Activated naive CD8-positive, alpha-beta T cell treated with anti-CD3 and anti-CD28 coated beads, Interleukin-2, amount 50 U/mL, for 16 hours (primary cell): ENCODE data around the gene TACR1.

Experiments used
- DNase-seq: peaks from one replicate; pipeline ENCODE4 v3.0.0-alpha.2; 2020; ENCODE audit warnings: low read depth, low spot score

Gene TACR1

DNA sequence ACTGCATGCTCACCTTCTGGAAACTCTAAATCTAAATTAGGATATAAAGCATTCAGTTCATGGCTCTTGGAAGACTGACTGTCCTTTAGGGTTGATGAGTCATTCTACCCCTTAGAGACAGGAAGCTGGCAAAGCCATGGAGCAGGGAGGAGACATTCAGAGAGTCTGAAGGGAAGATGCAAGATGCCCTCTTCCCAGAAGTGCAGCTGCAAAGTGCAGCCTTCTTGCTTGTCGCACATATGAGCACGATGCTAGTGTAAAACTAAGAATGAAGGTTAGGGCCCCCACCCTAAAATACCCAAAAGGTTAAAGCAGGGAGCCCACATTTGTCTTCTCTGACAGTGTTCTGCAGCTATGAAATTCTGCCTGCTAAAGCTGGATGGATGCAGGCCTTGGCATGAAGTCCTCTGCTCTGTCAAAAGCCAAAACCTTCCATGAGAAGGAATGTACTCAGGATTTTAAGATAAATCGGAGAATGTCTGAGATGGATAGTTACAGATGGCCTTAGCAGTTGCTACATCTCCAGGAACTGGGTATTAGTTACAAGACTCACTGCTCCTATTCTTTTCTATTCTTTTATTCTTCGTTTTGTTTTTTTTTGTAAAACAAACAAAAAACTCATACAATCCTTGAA, 151.2 kb downstream of the TACR1 start:
- no peak for DNase-seq

GRCh38 chr2:75047189-75047991, 151.9 kb downstream of the TACR1 start:
- DNase-seq: no peak

GRCh38 chr2:75045526-75046050, 153.7 kb downstream of the TACR1 start:
- DNase-seq: no peak

- no peak for DNase-seq
These were observed 155.0 kb downstream of the TACR1 start for GRCh38 chr2:75044291-75044690.

- no peak for DNase-seq
These were observed 156.5 kb downstream of the TACR1 start for GRCh38 chr2:75042823-75043222.

- DNase-seq: no peak
These were observed 157.4 kb downstream of the TACR1 start for GRCh38 chr2:75041731-75042600.

DNA sequence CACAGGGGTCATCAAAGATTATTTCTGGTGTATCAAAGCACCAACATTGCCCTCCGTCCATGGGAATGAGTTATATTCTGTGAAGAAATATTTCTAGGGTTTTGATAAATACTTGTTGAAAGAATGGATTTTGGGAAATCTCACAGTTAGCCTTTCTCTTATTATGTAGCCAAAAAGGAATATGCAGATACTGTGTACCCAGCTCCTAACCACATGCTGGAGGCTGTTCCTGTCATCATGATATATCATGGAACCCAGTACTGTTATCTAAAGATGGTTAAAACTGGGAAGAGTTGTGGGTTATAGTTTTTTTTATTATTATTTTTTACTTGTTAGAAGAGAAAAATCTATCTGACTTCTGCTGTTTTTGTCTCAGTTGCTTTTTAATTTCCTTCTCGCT, 158.1 kb downstream of the TACR1 start:
- DNase-seq: no peak

- DNase-seq: no peak
These were observed 163.6 kb downstream of the TACR1 start for GRCh38 chr2:75035444-75036353.

GRCh38 chr2:75033516-75033915, 165.8 kb downstream of the TACR1 start:
- DNase-seq: no peak

GRCh38 chr2:75031906-75032803, 167.2 kb downstream of the TACR1 start:
- DNase-seq: no peak

- no peak for DNase-seq
These were observed 168.1 kb downstream of the TACR1 start for GRCh38 chr2:75031171-75031570.

DNA sequence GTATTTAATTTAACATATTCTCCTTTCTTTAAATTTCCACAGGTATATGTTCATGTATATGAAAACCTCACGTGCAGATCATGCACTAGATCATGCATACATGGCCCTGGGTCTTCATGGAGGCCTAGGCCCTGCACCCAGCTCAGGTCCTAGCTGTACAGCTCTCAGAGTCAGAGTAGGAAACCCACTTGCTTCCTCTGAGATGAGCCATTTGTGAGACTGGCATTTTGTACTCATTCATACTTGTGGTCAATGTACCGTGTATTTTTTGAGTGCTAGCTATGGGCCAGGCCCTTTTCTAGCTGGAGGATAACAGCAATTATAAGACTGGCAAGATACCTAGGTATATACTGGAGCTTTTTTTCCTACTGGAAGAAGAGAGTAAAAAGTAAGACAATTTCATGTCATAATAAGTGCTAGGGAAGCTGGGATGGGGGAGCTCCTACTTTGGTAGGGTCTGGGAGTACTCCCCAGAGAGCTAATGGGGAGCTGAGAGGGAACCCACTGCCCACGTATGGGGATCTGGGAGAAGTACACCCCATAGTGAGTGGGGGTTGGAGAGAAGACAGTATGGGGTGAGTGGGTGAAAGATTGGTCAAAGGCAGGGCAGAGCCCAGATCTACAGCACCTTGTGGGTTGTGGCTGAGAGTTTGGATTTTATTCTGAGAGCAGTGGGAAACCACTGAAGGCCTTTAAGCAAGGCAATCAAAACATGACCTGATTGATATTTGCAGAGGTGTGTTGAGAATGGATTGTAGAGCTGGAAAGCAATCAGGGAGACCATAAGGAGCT, 168.9 kb downstream of the TACR1 start:
- no peak for DNase-seq

DNA sequence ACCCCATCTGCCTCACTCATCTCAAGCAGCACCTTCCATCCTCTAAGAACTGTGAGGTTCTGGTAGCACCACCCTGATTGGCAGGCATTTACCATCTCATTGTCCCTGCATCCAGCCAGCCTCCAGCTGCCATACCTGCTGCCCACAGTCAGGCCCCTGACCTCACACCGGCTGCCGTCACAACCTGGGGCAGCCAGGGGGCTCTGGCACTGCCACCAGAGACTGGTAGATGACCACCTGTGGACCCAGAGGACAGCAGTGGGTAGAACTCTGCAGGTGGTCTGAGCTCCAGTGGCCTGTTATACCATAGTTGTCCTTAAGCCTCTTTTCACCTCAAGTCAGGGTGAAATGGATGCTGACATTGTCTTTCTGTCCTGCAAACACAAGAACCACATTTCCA, 171.4 kb downstream of the TACR1 start:
- no peak for DNase-seq

- DNase-seq: no peak
These were observed 173.5 kb downstream of the TACR1 start for GRCh38 chr2:75025633-75026380.

DNA sequence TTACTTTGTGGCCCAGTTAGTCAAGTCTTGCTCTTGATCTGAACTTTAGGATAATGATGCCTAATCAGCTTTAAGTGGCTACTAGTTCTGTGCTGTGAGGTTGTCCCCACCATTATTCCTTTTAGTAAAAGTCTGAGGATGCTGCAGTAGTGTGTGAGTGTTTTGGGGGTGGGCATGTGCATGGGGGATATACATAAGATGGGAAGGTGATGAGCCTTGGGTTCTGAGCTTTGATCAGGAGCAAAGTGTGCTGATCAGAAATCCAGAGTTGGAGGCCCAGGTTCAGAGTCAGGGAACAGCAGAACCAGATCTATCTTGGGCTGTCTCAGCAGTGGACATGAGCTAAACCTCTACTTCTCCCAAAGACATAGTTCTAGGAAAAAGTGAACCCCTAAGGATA, 174.1 kb downstream of the TACR1 start:
- no peak for DNase-seq

DNA sequence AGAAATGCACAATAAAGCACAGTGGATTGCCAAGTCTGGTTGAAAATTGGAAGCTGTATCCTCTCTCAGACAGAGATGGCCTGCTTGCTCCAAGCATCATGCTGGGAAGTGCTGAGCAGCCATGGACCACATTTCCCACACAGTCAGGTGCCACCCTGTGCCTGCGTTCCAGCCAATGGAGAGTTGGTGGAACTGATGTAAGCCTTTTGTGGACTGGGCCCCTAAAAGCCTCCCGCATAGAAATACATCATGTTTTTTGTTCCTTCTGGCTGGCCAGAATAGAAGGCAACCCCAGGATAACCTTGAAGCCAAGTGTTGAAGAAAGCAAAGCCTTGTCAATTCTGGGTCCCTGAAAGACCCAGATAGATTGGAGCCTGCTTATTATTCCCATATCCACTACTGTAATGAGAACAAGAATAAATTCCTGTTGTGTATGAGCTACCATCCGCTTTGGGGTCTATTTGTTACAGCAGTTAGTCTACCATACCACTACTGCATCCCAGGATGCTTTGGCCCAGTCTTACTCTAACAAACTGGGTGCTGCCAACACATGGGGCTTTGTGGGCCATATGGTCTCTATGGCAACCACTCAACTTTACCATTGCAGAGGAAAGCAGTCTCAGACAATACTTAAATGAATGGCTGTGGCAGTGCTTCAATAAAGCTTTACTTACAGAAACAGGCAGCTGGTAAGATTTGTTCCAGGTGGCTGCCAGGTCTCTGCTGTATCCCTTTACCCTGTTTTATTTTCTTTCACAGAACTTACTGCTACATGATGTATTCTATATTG, 175.5 kb downstream of the TACR1 start:
- no peak for DNase-seq

DNA sequence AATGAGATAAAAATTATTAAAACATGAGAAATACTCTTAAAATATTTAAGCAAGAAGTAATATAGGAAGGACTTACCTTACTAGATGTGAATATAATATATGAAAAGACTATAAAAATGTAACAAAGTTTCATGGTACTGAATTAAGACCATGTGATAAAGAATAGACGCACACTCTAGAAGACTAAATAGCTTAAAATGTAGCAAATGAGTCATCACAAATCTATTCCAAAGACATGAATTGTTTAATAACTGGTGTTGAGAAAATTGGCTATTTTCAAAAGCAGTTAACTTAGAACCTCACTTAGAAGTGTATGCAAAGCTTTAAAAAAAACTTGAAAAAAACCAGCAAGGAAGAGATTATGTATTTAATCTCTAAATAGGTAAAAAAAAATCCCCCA, 176.8 kb downstream of the TACR1 start:
- DNase-seq: no peak

DNA sequence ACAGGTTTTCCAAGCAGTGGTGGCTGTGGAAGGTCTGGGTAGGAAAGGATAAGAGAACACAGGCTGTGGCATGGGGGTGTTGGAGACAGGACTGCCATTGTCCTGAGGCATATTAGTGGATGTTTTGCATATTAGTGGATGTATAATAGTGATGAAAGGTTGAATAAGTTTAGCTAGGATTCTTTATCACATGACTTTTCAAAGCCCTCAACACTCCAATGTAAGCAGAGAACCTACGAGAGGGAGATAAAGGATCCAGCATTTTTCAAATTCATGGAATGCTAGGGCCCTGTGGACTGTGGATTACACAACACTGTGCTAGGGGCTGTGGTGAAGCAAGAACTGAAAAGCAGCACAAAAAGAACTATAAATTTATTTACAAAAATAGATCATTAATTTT, 177.6 kb downstream of the TACR1 start:
- DNase-seq: no peak
